HepG2 (cell line): ENCODE measurements around the gene ASB8. TPM values are rescaled to one million over a fixed set of nuclear protein-coding genes. Genes with fewer than 3 reads are reported as not detected.

Experiments
- CREBL2 ChIP-seq: sonication (generic); formaldehyde crosslinking; IDR thresholded peaks from 2 replicates; pipeline ENCODE4 v1.8.1; 2023; ENCODE audit warnings: missing genetic modification reagents, mild to moderate bottlenecking, borderline replicate concordance
- FOXJ3 ChIP-seq: sonication (generic); formaldehyde crosslinking; IDR thresholded peaks from 2 replicates; pipeline ENCODE4 v1.4.0; 2020; ENCODE audit warnings: missing genetic modification reagents, mild to moderate bottlenecking, borderline replicate concordance
- HNRNPUL1 ChIP-seq: fragments of 200-400 bp; formaldehyde crosslinking; IDR thresholded peaks from 2 replicates; pipeline ENCODE4 v1.6.1; 2017; ENCODE audit warnings: low read depth, mild to moderate bottlenecking, low read length, moderate library complexity
- MAFF ChIP-seq: IDR thresholded peaks from 2 replicates; pipeline ENCODE4 v1.6.1; 2011; ENCODE audit warnings: low read depth, low read length, improper control_type of control experiment
- PHF21A ChIP-seq: sonication (generic); formaldehyde crosslinking; IDR thresholded peaks from 2 replicates; pipeline ENCODE4 v1.5.0; 2020; ENCODE audit warnings: mild to moderate bottlenecking, missing genetic modification reagents
- SETDB1 ChIP-seq: sonication (generic); formaldehyde crosslinking; IDR thresholded peaks from 2 replicates; pipeline ENCODE4 v1.5.1; 2020; ENCODE audit warnings: missing genetic modification reagents, mild to moderate bottlenecking, borderline replicate concordance
- TP53 ChIP-seq: sonication (generic); formaldehyde crosslinking; conservative IDR thresholded peaks from 2 replicates; pipeline ENCODE4 v1.4.0; 2020; ENCODE audit warnings: missing genetic modification reagents
- ZBTB20 ChIP-seq: sonication (generic); formaldehyde crosslinking; IDR thresholded peaks from 2 replicates; pipeline ENCODE4 v1.8.1; 2023; ENCODE audit warnings: missing genetic modification reagents, low read depth, mild to moderate bottlenecking, borderline replicate concordance
- ZNF180 ChIP-seq: sonication (generic); formaldehyde crosslinking; IDR thresholded peaks from 2 replicates; pipeline ENCODE4 v1.4.0; 2020; ENCODE audit warnings: low read depth, missing genetic modification reagents, borderline replicate concordance
- ZNF333 ChIP-seq: sonication (generic); formaldehyde crosslinking; IDR thresholded peaks from 2 replicates; pipeline ENCODE4 v1.4.0; 2020; ENCODE audit warnings: mild to moderate bottlenecking, missing genetic modification reagents, borderline replicate concordance
- polyA plus RNA-seq, 8 experiments: library from polyadenylated mRNA; depleted of rRNA in 3 of 8; stranded (reverse) in 7 of 8; unstranded in 1 of 8; fragments of >200 nt; fragmentation: Illumina TruSeq in 4 of 8; extraction: Trizol in 4 of 8; gene quantifications; 2 replicates each; pipeline versions ENCODE4 v1.2.1 to v1.2.3, GENCODE V29; 2011 to 2016; ENCODE audit warnings: low read depth in 4 of 8, missing spikeins in 1 of 8, mixed read lengths in 1 of 8; ENCODE audit not compliant: insufficient read depth in 1 of 8
- total RNA-seq, 5 experiments: library from RNA; depleted of rRNA; stranded (reverse); fragments of >200 nt; fragmentation: Illumina TruSeq; extraction: Trizol; gene quantifications; 2 replicates each; pipeline ENCODE4 v1.2.3, GENCODE V29; 2016; ENCODE audit warnings: low read depth in 1 of 5
- TF ChIP-seq, protein P1 (sequence below): sonication (generic); formaldehyde crosslinking; IDR thresholded peaks from 2 replicates; pipeline ENCODE4 v1.4.0; 2020; ENCODE audit warnings: missing genetic modification reagents
- TF ChIP-seq, protein P2 (sequence below), 2 experiments: sonication (generic) in 1 of 2; formaldehyde crosslinking in 1 of 2; IDR thresholded peaks; 2 replicates each; pipeline versions ENCODE4 v1.4.0 to v1.6.1; 2016 to 2020; ENCODE audit warnings: borderline replicate concordance in 1 of 2, low read depth in 1 of 2, mild to moderate bottlenecking in 1 of 2, missing genetic modification reagents in 1 of 2

Gene ASB8
- total and polyA plus RNA-seq, 2 of the 13 experiments (the other 11 are each of a cell fraction or from before 2014, with no cell fraction given) = 14.0 to 15.5 TPM

DNA sequence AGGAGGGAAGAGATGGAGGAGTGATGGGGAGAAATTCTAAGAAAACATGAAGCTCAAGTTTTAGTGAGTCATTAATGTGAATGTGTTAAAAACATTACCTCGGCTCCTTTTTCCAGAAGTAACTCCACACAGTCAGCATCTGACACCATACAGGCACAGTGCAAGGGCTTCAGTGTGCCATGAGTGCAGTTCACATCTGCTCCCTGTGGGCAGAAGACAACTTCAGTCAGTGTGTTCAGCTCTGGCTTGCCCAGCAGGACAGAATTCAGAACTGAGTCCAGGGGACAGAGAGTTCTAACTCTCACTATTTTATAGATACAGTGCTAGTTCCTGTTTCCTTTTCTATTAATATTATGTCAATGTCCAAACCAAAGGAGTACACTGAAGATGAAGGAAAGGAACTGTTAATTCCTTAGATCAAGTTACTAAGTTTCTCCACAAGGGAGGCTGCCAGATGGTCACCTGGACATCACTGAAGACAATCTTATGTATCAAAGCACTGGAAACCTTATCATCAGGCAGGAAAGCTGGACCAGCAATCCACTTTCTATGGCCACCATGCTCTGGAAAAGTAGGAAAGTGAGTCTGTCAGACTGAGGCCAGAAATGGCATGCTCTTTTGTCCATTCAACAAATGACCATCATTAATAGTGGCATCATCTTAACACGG lies 6.1 kb downstream of the ASB8 start (continued):
- TF ChIP-seq, protein P1, sequence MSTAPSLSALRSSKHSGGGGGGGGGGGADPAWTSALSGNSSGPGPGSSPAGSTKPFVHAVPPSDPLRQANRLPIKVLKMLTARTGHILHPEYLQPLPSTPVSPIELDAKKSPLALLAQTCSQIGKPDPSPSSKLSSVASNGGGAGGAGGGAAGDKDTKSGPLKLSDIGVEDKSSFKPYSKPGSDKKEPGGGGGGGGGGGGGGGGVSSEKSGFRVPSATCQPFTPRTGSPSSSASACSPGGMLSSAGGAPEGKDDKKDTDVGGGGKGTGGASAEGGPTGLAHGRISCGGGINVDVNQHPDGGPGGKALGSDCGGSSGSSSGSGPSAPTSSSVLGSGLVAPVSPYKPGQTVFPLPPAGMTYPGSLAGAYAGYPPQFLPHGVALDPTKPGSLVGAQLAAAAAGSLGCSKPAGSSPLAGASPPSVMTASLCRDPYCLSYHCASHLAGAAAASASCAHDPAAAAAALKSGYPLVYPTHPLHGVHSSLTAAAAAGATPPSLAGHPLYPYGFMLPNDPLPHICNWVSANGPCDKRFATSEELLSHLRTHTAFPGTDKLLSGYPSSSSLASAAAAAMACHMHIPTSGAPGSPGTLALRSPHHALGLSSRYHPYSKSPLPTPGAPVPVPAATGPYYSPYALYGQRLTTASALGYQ = no peak
- TF ChIP-seq MAFF (no peak), PHF21A (no peak), ZNF333 (CRISPR knock-in tag) (no peak), HNRNPUL1 (no peak), FOXJ3 (CRISPR knock-in tag) (no peak), ZNF180 (CRISPR knock-in tag) (no peak), SETDB1 (CRISPR knock-in tag) (no peak), ZBTB20 (CRISPR knock-in tag) (no peak), CREBL2 (CRISPR knock-in tag) (no peak), TP53 (CRISPR knock-in tag) (no peak)
- TF ChIP-seq, protein P2, sequence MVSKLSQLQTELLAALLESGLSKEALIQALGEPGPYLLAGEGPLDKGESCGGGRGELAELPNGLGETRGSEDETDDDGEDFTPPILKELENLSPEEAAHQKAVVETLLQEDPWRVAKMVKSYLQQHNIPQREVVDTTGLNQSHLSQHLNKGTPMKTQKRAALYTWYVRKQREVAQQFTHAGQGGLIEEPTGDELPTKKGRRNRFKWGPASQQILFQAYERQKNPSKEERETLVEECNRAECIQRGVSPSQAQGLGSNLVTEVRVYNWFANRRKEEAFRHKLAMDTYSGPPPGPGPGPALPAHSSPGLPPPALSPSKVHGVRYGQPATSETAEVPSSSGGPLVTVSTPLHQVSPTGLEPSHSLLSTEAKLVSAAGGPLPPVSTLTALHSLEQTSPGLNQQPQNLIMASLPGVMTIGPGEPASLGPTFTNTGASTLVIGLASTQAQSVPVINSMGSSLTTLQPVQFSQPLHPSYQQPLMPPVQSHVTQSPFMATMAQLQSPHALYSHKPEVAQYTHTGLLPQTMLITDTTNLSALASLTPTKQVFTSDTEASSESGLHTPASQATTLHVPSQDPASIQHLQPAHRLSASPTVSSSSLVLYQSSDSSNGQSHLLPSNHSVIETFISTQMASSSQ (IDR thresholded peaks at IDR 0.05; ENCODE audit: low read depth) = no peak
- TF ChIP-seq, protein P2 (CRISPR knock-in tag; IDR thresholded peaks at IDR 0.05; ENCODE audit: borderline replicate concordance) = no peak
